Measurements from ENCODE around the gene FOXP1.

FOXP1 gene

DNA sequence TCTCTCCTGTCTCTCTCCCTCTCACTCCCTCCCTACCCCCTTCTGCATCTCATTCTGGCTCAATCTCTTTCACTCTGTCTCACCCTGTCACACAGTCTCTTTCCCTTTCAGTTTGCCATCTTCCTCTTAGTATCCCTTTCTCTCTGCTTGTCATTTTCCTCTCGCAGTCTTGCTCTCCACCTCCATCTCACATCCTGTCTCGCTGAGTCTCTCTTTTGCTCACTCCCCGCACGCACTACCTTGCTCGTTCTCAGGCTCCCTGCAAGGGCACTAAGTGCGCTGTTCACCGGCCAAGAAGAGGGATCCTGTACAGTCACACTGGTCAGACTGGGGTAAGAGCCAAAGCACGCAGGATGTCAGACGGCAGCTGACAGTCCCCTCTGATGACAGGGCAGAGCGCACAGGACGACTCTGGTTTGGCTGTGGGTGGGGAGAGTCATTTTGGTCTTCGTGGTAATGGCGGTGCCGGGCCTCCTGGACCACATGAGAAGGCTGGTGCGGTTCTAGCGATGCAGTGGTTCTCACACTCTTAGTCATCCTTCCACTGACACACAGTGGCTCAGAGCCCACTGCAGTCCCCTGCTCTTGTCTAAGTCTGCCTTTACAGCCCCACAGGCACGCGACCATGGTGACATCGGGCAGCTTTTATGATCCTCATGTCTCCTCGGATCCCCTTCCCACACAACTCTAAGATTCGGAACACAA lies 356.8 kb downstream of the FOXP1 start:
- FAIRE-seq: no peak

- FAIRE-seq: no peak
These were observed 357.5 kb downstream of the FOXP1 start for GRCh38 chr3:71225951-71226564.

DNA sequence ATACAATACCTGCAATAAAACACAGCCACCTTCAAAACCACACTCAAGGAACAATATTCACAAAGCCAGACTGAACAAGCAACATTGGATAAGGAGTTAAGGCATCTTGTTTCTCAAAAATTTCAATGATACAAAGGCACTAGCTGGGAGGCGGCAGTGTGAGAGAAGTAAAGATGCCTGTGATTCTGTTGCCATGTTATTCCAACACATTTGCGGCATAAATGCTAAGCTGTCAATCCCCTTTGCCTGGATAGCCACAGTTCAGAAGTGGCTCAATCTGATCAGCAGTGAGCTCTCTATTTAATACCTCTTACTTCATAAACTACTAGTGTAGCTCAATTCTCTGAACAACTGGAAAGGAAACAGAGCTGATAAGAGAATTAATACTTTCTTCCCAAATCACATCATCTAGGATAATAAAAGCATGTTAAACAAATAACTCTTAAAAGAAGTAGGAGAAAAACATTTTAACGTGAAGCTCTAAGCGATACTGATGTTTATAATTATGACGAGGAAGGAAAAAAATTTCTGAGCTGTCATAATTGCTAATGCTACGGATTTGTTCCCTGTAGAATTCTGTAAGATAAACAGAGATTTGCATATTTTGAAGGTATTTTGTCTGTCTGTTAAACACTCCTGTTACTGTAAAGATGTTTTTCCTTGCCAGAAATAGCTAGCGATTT lies 358.4 kb downstream of the FOXP1 start:
- FAIRE-seq: no peak

- no peak for FAIRE-seq
These were observed 363.5 kb downstream of the FOXP1 start for GRCh38 chr3:71219744-71220638.

DNA sequence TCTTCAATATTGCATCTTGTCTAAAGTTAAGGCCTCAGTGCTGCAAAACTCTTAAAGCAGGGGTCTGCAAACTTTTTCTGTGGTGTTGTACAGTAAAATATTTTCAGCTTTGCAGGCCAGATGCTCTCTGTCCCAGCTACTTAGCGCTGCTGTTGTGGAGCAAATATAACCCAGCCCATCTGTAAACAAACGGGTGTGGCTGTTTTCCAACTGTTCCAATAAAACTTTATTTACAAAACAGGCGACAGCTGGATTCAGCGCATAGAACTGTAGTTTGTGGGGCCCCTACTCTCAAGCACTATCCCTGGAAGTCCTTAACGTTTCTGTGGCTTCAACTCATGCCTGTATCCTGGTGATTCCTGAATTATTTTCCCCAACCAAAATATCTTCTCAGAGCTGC lies 365.0 kb downstream of the FOXP1 start:
- no peak for FAIRE-seq

DNA sequence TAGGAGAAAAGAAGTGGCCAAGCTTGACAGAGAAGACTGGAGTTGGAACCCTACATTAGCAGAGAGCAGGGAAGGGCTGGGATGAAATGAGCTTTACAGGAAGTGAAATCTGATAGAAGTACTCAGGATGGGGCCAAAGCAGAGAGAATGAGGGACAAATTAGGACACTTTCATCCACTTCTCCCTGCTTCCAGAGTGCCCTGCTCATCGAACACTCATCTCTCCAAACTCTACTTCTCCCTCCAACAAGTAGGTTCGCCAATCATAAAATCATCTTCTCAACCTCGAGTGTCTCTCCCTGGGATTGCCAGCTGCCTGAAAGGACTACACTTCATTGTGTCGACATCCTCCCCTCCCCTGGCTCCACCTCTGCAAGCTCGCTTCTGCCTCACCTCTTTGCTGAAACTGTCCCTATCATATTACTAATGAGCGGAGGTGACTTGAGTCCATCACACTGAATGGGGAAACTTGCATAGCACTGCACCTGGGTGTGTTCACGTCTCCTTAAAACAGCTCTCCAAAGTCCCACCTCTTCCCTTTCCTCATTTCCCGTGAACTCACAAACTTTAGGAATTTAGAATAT lies 365.8 kb downstream of the FOXP1 start:
- FAIRE-seq: no peak

GRCh38 chr3:71215351-71215750 lies 368.2 kb downstream of the FOXP1 start:
- FAIRE-seq: no peak

DNA sequence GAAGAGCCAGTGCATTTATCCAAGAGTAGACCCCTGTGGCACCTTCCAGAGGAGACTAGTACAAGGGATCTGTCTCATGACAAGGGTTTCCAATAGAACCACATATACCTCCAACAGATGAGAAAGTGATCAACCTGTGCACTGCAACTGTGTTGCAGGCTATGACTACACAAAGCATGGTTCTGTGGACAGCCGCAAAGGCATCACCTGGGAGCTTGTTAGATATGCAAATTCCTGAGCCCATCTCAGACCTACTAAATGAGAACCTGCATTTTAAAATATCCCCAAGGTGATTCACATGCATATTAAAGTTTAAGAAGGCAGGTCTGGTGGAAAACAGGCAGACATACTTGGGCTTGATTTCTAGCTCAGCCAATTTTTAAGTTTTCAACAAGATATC lies 368.7 kb downstream of the FOXP1 start:
- no peak for FAIRE-seq

DNA sequence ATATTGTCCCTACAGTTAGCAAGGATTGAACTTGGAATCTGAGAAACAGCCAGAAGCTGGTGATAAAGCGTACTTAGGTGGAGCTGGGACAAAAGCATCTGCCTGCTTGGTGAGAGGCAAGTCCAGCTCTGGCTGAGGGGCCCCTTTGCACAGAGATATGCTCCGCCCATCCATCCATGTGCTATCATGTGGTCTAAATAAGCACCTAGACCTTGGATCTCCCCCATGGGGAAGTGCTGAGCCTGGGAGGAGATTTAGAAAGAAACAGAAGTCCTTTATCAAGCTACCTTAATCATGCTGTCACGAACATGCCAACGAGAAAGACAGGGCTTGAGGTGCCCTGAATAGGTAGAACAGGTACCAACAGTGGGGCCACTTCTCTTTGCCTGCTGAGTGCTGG lies 369.5 kb downstream of the FOXP1 start:
- FAIRE-seq: no peak

DNA sequence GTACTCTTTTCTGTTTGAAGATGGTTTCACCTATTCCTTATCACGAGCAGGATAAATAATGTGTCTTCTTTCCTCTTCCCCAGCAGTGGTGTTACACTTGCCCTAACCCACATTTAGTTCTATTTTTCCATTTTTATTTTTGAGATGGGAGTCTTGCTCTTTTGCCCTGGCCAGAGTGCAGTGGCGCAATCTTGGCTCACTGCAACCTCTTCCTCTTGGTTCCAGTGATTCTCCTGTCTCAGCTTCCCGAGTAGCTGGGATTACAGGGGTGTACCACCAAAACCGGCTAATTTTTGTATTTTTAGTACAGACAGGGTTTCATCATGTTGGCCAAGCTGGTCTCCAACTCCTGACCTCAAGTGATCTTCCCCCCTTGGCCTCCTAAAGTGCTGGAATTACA lies 372.4 kb downstream of the FOXP1 start:
- no peak for FAIRE-seq

- no peak for FAIRE-seq
These were observed 373.1 kb downstream of the FOXP1 start for GRCh38 chr3:71210257-71211007.

DNA sequence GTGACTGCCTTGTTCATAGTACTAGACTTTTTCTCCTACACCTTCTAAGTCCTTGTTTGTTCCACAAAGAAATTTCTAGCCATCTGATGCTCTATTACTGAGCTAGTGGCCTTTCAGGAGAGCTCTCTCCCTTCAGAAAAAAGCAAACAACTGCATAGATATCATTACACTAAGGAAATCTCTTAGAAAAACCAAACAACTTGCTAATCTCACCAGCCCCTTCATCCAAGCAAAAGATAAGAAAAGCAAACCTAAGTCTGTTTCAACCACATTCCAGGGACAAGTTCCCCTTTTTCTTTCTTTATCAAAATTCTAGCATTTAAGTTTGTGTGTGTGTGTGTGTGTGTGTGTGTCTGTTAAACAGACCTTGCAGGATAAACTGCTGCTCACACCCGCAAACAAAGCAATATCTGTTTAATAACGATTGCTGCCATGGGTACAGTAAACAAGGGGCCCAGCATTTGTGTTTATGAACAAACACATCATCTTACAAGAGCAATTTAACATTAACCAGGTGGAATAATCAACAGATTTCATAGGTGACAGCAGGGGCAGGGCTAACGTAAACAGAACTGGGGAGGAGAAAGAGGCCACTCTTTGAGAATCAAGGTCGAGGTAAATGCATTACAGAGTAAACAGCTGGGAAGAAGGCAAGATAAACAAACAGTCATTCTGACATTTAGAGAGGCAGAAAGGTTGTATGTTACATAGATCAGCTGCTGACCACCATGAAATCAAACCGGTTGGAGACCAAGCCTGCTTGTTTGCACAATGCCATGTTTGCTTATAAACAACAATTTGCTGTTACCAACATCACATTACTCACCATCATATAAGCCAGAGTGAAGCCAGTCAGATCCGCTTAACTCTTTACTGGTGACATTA lies 375.1 kb downstream of the FOXP1 start:
- FAIRE-seq: no peak

DNA sequence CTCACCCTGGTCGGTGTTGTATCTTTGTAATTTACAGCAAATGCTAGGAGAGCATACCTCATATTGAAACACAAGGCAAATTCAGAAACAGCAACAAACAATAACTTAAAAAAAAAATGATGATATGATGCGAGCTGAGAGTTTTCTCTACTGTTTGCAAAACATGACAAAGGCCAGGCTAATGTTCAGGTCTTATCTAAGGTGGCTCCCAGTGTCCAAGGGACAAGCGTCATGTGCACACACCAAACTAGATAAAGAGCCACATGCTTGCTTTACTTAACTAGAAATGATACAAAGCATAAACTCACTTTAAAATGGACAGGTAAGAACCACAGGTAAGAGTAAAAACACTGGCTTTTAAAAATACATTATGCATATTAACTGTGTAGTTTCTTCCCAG lies 375.9 kb downstream of the FOXP1 start:
- no peak for FAIRE-seq

GRCh38 chr3:71206305-71207165 lies 377.0 kb downstream of the FOXP1 start:
- FAIRE-seq: no peak

- no peak for FAIRE-seq
These were observed 379.6 kb downstream of the FOXP1 start for GRCh38 chr3:71203727-71204488.

- no peak for FAIRE-seq
These were observed 380.5 kb downstream of the FOXP1 start for GRCh38 chr3:71202848-71203533.

- FAIRE-seq: no peak
These were observed 381.6 kb downstream of the FOXP1 start for GRCh38 chr3:71201939-71202338.

DNA sequence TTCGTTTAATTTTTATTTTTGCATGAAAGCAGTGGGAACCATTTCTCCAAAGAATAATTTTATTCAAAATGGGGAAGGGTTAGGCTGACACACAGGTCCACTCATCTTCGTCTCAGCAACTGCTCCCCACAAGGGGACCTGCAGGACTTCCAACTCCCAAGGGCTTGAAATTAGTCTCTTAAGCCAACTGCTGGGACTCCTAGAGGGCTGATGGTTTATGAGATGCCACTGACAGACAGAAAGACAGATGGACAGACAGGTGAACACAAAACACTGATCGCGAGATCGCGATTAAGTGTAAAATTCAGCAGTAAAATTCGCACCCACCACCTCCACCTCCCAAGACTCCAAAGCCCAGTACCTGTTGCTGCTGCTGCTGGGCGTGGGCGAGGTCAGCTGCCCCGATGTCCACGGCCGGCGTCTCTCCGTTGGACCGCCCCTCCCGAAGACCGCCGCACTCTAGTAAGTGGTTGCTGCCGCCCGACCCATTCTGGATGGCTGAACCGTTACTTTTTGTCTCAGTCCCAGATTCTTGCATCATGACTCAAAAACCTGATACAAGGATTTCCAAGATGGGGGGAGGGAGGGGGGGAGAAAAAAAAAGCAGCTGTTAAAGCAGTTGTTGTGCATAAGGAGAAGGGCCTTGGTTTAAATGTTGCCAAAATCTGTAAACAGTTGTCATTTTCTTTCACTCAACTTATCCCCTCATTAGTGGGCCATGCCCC lies 385.5 kb downstream of the FOXP1 start:
- no peak for FAIRE-seq

Measured in A204.1 (cell line).